GM12878 (cell line): ENCODE results near the gene LCT. TPM values are rescaled to one million over a fixed set of nuclear protein-coding genes. Genes with fewer than 3 reads are reported as not detected.

ENCODE experiments used
- ATAC-seq: fragments of 200-7000 bp; cut with Tn5 transposase; 3 replicates; pipeline ENCODE4 v1.9.1; 2020; ENCODE audit warnings: mild to moderate bottlenecking, moderate library complexity
- BruUV-seq: library from RNA; stranded (reverse); fragments of 400-500 nt; replicated peaks from 2 replicates; lab custom pipeline; 2021; lab: Mats Ljungman, UMichigan
- CTCF ChIA-PET: fragments of 300-600 bp; sonication (Branson Sonifier 250); formaldehyde crosslinking; extraction: SDS; loops from one replicate; lab custom pipeline; 2021; ENCODE audit warnings: inconsistent platforms; lab: Yijun Ruan, JAX
- POLR2A ChIA-PET: fragments of 350-600 bp; formaldehyde crosslinking; extraction: SDS; loops from one replicate; lab custom pipeline; 2021; ENCODE audit warnings: inconsistent platforms; lab: Charles Lee
- RAD21 ChIA-PET: fragments of 300-600 bp; sonication (Branson Sonifier 250); formaldehyde crosslinking; loops from one replicate; lab custom pipeline; 2023; ENCODE audit warnings: antibody characterized with exemption; ENCODE audit not compliant: unreplicated experiment; lab: Charles Lee
- SMC1A ChIA-PET: fragments of 300-600 bp; sonication (Branson Sonifier 250); formaldehyde crosslinking; loops from one replicate; lab custom pipeline; 2023; ENCODE audit not compliant: unreplicated experiment, uncharacterized antibody; lab: Charles Lee
- DNase-seq: peaks from one replicate; pipeline ENCODE4 v3.0.0-alpha.2; 2011; ENCODE audit warnings: low read depth, low spot score
- FAIRE-seq: peaks from 3 replicates; lab custom pipeline; 2011; peaks lifted over from hg19 to GRCh38; lab: Jason Lieb, UNC
- H2AFZ ChIP-seq: 2 replicates; pipeline ENCODE4 v1.6.0; 2011; ENCODE audit warnings: low read depth, low read length, control low read depth; ENCODE audit not compliant: control insufficient read depth
- H3K27ac ChIP-seq: 2 replicates; pipeline ENCODE4 v1.5.1; 2011; ENCODE audit warnings: control low read depth; ENCODE audit not compliant: control insufficient read depth, insufficient read depth
- H3K27me3 ChIP-seq, 2 experiments: replicated peaks in 1 of 2; 2 replicates each; pipeline versions ENCODE4 v1.6.0 to v1.6.1; 2011; ENCODE audit warnings: low read length in 1 of 2; ENCODE audit not compliant: control insufficient read depth in 2 of 2, insufficient read depth in 2 of 2
- H3K36me3 ChIP-seq, 2 experiments: 2 replicates each; pipeline ENCODE4 v1.5.1; 2011; ENCODE audit warnings: low read length in 1 of 2; ENCODE audit not compliant: control insufficient read depth in 2 of 2, insufficient read depth in 2 of 2
- H3K4me1 ChIP-seq: 2 replicates; pipeline ENCODE4 v1.6.1; 2011; ENCODE audit warnings: mild to moderate bottlenecking, low read length, moderate library complexity, mixed read lengths; ENCODE audit not compliant: control insufficient read depth, insufficient read depth
- H3K4me2 ChIP-seq: 2 replicates; pipeline ENCODE4 v1.6.0; 2011; ENCODE audit warnings: control low read depth; ENCODE audit not compliant: control insufficient read depth, insufficient read depth
- H3K4me3 ChIP-seq: fragments of 200-600 bp; sonication (generic); 2 replicates; pipeline ENCODE4 v1.5.1; 2016
- H3K79me2 ChIP-seq: 2 replicates; pipeline ENCODE4 v1.6.0; 2011; ENCODE audit warnings: low read length; ENCODE audit not compliant: control insufficient read depth, insufficient read depth
- H3K9ac ChIP-seq: 2 replicates; pipeline ENCODE4 v1.8.0; 2011; ENCODE audit warnings: low read length, control low read depth, mixed read lengths; ENCODE audit not compliant: control insufficient read depth, insufficient read depth
- H3K9me3 ChIP-seq: replicated peaks from 3 replicates; pipeline ENCODE4 v1.5.1; 2011; ENCODE audit warnings: mild to moderate bottlenecking, low read length; ENCODE audit not compliant: control insufficient read depth, insufficient read depth
- H4K20me1 ChIP-seq: 2 replicates; pipeline ENCODE4 v1.6.0; 2011; ENCODE audit not compliant: control insufficient read depth, insufficient read depth
- CBX5 ChIP-seq: sonication (generic); IDR thresholded peaks from 2 replicates; pipeline ENCODE4 v1.6.1; 2016; ENCODE audit warnings: low read depth, moderate library complexity, mild to moderate bottlenecking, inconsistent platforms
- EED ChIP-seq: sonication (generic); IDR thresholded peaks from 2 replicates; pipeline ENCODE4 v1.6.1; 2016; ENCODE audit warnings: antibody characterized with exemption, low read depth
- IKZF1 ChIP-seq: fragments of 450-650 bp; conservative IDR thresholded peaks from 2 replicates; pipeline ENCODE4 v1.6.1; 2017; ENCODE audit warnings: antibody characterized with exemption, mild to moderate bottlenecking
- MEF2A ChIP-seq: IDR thresholded peaks from 2 replicates; pipeline ENCODE4 v1.6.1; 2011; ENCODE audit warnings: low read depth, mild to moderate bottlenecking, low read length, moderate library complexity; ENCODE audit not compliant: insufficient read depth
- MTA3 ChIP-seq: IDR thresholded peaks from 2 replicates; pipeline ENCODE4 v1.6.1; 2012; ENCODE audit warnings: low read length, inconsistent platforms, borderline replicate concordance
- POLR2AphosphoS2 ChIP-seq: IDR thresholded peaks from 2 replicates; pipeline ENCODE4 v1.6.1; 2011; ENCODE audit warnings: low read depth, mild to moderate bottlenecking, low read length, improper control_type of control experiment, moderate library complexity
- RUNX3 ChIP-seq: IDR thresholded peaks from 2 replicates; pipeline ENCODE4 v1.6.1; 2012; ENCODE audit warnings: low read length, inconsistent platforms
- SIX5 ChIP-seq: IDR thresholded peaks from 2 replicates; pipeline ENCODE4 v1.6.1; 2011; ENCODE audit warnings: mild to moderate bottlenecking, low read depth, low read length, moderate library complexity; ENCODE audit not compliant: severe bottlenecking
- USF2 ChIP-seq: IDR thresholded peaks from 2 replicates; pipeline ENCODE4 v1.6.1; 2011; ENCODE audit warnings: low read depth, low read length, improper control_type of control experiment, borderline replicate concordance
- YY1 ChIP-seq: IDR thresholded peaks from 2 replicates; pipeline ENCODE4 v1.6.1; 2011; ENCODE audit warnings: low read depth, mild to moderate bottlenecking, low read length
- ZBTB33 ChIP-seq: fragments of 450-650 bp; IDR thresholded peaks from 2 replicates; pipeline ENCODE4 v1.6.1; 2017; ENCODE audit warnings: mild to moderate bottlenecking
- ZBTB4 ChIP-seq: fragments of 450-650 bp; formaldehyde crosslinking; IDR thresholded peaks from 2 replicates; pipeline ENCODE4 v1.4.0; 2022; ENCODE audit warnings: mild to moderate bottlenecking, moderate library complexity
- ZNF622 ChIP-seq: fragments of 450-650 bp; IDR thresholded peaks from 2 replicates; pipeline ENCODE4 v1.6.1; 2017; ENCODE audit warnings: mild to moderate bottlenecking, inconsistent platforms
- WGBS: methylation state at CpG from one replicate; pipeline ENCODE4 v1.1.6; 2016; ENCODE audit warnings: low lambda C conversion rate; ENCODE audit not compliant: insufficient replicate concordance, insufficient coverage; ENCODE audit errors: missing lambda C conversion rate; 5-methylcytosine and 5-hydroxymethylcytosine counted together
- in situ Hi-C: fragments of 300-500 bp; cut with MboI; formaldehyde crosslinking; loops from 9 replicates; pipeline ENCODE4 v1.14.3; 2018; ENCODE audit warnings: mixed read lengths
- intact Hi-C: fragments of 100-400 bp; cut with micrococcal nuclease; formaldehyde crosslinking; loops from one replicate; pipeline ENCODE4 v1.14.2; 2022; ENCODE audit not compliant: unreplicated experiment
- polyA plus RNA-seq, 11 experiments: library from polyadenylated mRNA; depleted of rRNA in 4 of 11; unstranded in 6 of 11; stranded (reverse) in 5 of 11; fragments of >200 nt; fragmentation: Nextera tagmentation in 4 of 11; fragmentation: Illumina TruSeq in 1 of 11; extraction: Ambion mirVana in 4 of 11; extraction: Trizol in 1 of 11; gene quantifications; 1 replicate in 1 of 11; 2 replicates in 10 of 11; pipeline versions ENCODE4 v1.2.1 to v1.2.3, GENCODE V29; 2011 to 2016; ENCODE audit warnings: inconsistent platforms in 2 of 11, missing spikeins in 2 of 11, low read depth in 1 of 11
- total RNA-seq, 4 experiments: library from RNA; depleted of rRNA in 3 of 4; stranded (reverse); fragments of >200 nt in 3 of 4; fragmentation: Illumina TruSeq in 1 of 4; extraction: Trizol in 1 of 4; gene quantifications; 2 replicates each; pipeline versions ENCODE4 v1.2.1 to v1.2.3, GENCODE V29; 2013 to 2021

LCT gene
- total and polyA plus RNA-seq, 10 of the 15 experiments (the other 5 are each of a cell fraction or from before 2014, with no cell fraction given), result 0.02 to 0.09 (median 0.07) TPM; not detected in 3

GRCh38 chr2:135782231-135782630 lies 54.8 kb downstream of the LCT start (continued):
- no peak for TF ChIP-seq ZBTB4 (CRISPR knock-in tag)
- TF ChIP-seq SIX5, result no peak
- no peak for TF ChIP-seq MEF2A
- TF ChIP-seq CBX5, result no peak

GRCh38 chr2:135776367-135776766 lies 60.6 kb downstream of the LCT start:
- BruUV-seq, result no TSS peak
- no peak overlapping the region for H3K4me3 ChIP-seq
- H3K4me2 ChIP-seq, result no peak overlapping the region
- no peaks in the 10 kb centered on the region for H3K27me3 ChIP-seq
- ChIA-PET SMC1A (no interaction called here), CTCF (no interaction called here), POLR2A (no interaction called here), RAD21 (no interaction called here)
- FAIRE-seq (no peak), DNase-seq (no peak), ATAC-seq (no peak)
- H3K36me3 ChIP-seq, result peaks cover 3 to 40% of the 10 kb centered on the region in 2 experiments; a peak in 3 of 4 replicates
- no peak for TF ChIP-seq MTA3
- TF ChIP-seq ZBTB33, result no peak
- no peak for TF ChIP-seq ZNF622
- TF ChIP-seq USF2, result no peak
- no peak for TF ChIP-seq RUNX3
- TF ChIP-seq YY1, result no peak
- no peak for TF ChIP-seq POLR2AphosphoS2
- TF ChIP-seq IKZF1, result no peak
- TF ChIP-seq EED, result no peak
- H3K9ac ChIP-seq, result no peak overlapping the region
- H3K4me1 ChIP-seq, result no peaks in the 10 kb centered on the region
- no peaks in the 10 kb centered on the region for H3K79me2 ChIP-seq
- no peak overlapping the region for H3K27ac ChIP-seq
- H4K20me1 ChIP-seq, result no peaks in the 10 kb centered on the region
- in situ Hi-C loops, result no loop called here
- 93% methylated on average over 7 of the region's 7 CpGs for WGBS
- H3K9me3 ChIP-seq, result no peaks in the 10 kb centered on the region
- intact Hi-C loops, result no loop called here
- H2AFZ ChIP-seq, result no peak overlapping the region
